ENCODE measurements around the gene TLCD3B. TPM values are rescaled to one million over a fixed set of nuclear protein-coding genes. Genes with fewer than 3 reads are reported as not detected.

Gene TLCD3B
- total and polyA plus RNA-seq, 4 donors: 0.05 to 0.65 TPM; not detected in 2

- Histone ChIP-seq H3K4me3 (ENCODE audit: low read depth in 1 of 3, low read length in 3 of 3) (no peak overlapping the region), H3K27ac (ENCODE audit: low read depth in 1 of 2, low read length in 2 of 2) (no peak overlapping the region), H3K27me3 (ENCODE audit: control insufficient read depth in 4 of 4, insufficient read depth in 4 of 4, low read length in 3 of 4) (peaks cover 0 to 9% (median 4%) of the 10 kb centered on the region in 4 donors), H3K9ac (ENCODE audit: low read depth in 1 of 2, low read length in 2 of 2) (no peak overlapping the region), H3K36me3 (ENCODE audit: control insufficient read depth in 4 of 4, insufficient read depth in 3 of 4, low read depth in 1 of 4, low read length in 3 of 4) (peaks cover 0 to 3% (median under 1%) of the 10 kb centered on the region in 4 donors), H3K9me3 (ENCODE audit: control insufficient read depth in 4 of 4, low read length in 3 of 4) (no peaks in the 10 kb centered on the region), H3K4me1 (ENCODE audit: control insufficient read depth in 4 of 4, insufficient read depth in 4 of 4, low read length in 3 of 4) (peaks cover 4 to 9% (median 4%) of the 10 kb centered on the region in 4 donors)
- no peak for TF ChIP-seq REST (IDR thresholded peaks at IDR 0.05)
- TF ChIP-seq GABPA (IDR thresholded peaks at IDR 0.05 in 1 of 2, conservative IDR thresholded peaks at IDR 0.05 in 1 of 2): no peak
- no peak for TF ChIP-seq NR2F2 (IDR thresholded peaks at IDR 0.05)
- TF ChIP-seq RXRA (IDR thresholded peaks at IDR 0.05): no peak
- TF ChIP-seq, protein P1, sequence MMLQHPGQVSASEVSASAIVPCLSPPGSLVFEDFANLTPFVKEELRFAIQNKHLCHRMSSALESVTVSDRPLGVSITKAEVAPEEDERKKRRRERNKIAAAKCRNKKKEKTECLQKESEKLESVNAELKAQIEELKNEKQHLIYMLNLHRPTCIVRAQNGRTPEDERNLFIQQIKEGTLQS (IDR thresholded peaks at IDR 0.05): no peak
- TF ChIP-seq EGR1 (IDR thresholded peaks at IDR 0.05; ENCODE audit: low read depth in 2 of 2): no peak
- TF ChIP-seq RAD21 (IDR thresholded peaks at IDR 0.05): no peak
- TF ChIP-seq SP1 (IDR thresholded peaks at IDR 0.05): no peak
- TF ChIP-seq, protein P2, sequence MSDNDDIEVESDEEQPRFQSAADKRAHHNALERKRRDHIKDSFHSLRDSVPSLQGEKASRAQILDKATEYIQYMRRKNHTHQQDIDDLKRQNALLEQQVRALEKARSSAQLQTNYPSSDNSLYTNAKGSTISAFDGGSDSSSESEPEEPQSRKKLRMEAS (IDR thresholded peaks at IDR 0.05): no peak
- TF ChIP-seq CTCF (IDR thresholded peaks at IDR 0.05; ENCODE audit: low read depth, low read length, missing input control): no peak
- no peak for TF ChIP-seq FOXA1 (IDR thresholded peaks at IDR 0.05)
- TF ChIP-seq HNF4G (IDR thresholded peaks at IDR 0.05): no peak
- TF ChIP-seq YY1 (IDR thresholded peaks at IDR 0.05): no peak
- no peak for TF ChIP-seq FOXA2 (IDR thresholded peaks at IDR 0.05)
- TF ChIP-seq ZBTB33 (IDR thresholded peaks at IDR 0.05): no peak
- no peak for TF ChIP-seq JUND (IDR thresholded peaks at IDR 0.05)
- TF ChIP-seq HNF4A (conservative IDR thresholded peaks at IDR 0.05): no peak
- no peak for TF ChIP-seq TAF1 (conservative IDR thresholded peaks at IDR 0.05)
- WGBS: 76% methylated on average over 11 of the region's 11 CpGs
- no peak for DNase-seq (ENCODE audit: low spot score)
Measured at GRCh38 chr16:30007378-30007895, 23.6 kb downstream of the TLCD3B start.
